Measurements from ENCODE around the gene CAPN13. TPM values are rescaled to one million over a fixed set of nuclear protein-coding genes. Genes with fewer than 3 reads are reported as not detected.

Gene CAPN13
- total RNA-seq, 4 donors from 2014 or later: not detected

- no peak for TF ChIP-seq CTCF (IDR thresholded peaks at IDR 0.05; ENCODE audit: low read depth)
These were observed 17.5 kb downstream of the CAPN13 start for GRCh38 chr2:30789670-30790210.

- no peak for TF ChIP-seq CTCF (IDR thresholded peaks at IDR 0.05; ENCODE audit: low read depth)
These were observed 20.1 kb downstream of the CAPN13 start for GRCh38 chr2:30786923-30787685.

- no peak for TF ChIP-seq CTCF (IDR thresholded peaks at IDR 0.05; ENCODE audit: low read depth)
These were observed 22.6 kb downstream of the CAPN13 start for GRCh38 chr2:30784682-30785081.

GRCh38 chr2:30781961-30782533 is 25.2 kb downstream of the CAPN13 start:
- TF ChIP-seq CTCF (IDR thresholded peaks at IDR 0.05; ENCODE audit: low read depth): no peak

GRCh38 chr2:30781451-30781850 is 25.8 kb downstream of the CAPN13 start:
- no peak for TF ChIP-seq CTCF (IDR thresholded peaks at IDR 0.05; ENCODE audit: low read depth)

GRCh38 chr2:30780776-30781330 is 26.4 kb downstream of the CAPN13 start:
- TF ChIP-seq CTCF (IDR thresholded peaks at IDR 0.05; ENCODE audit: low read depth): no peak

GRCh38 chr2:30778611-30779010 is 28.6 kb downstream of the CAPN13 start:
- no peak for TF ChIP-seq CTCF (IDR thresholded peaks at IDR 0.05; ENCODE audit: low read depth)

All from subcutaneous adipose tissue (tissue), 4 donors.